NCI-H748 (cell line): ENCODE data around the gene MCRIP2.

Source experiments
- DNase-seq: peaks from one replicate; lab custom pipeline; 2025; ENCODE audit not compliant: unreplicated experiment; lab: John Stamatoyannopoulos, UW

The MCRIP2 gene

GRCh38 chr16:695355-696089 lies 53.9 kb downstream of the MCRIP2 start:
- peak; percentile 96 for DNase-seq
